Activated T-helper 17 cell treated with anti-CD3 and anti-CD28 coated beads, Interleukin-2, amount 50 U/mL, for 72 hours (primary cell): ENCODE data around the gene ITM2C. TPM values are rescaled to one million over a fixed set of nuclear protein-coding genes. Genes with fewer than 3 reads are reported as not detected.

Experiments
- ATAC-seq: fragments of 150-1000 bp; cut with Tn5 transposase; replicated peaks from 2 replicates; pipeline ENCODE4 v1.10.0; 2021; ENCODE audit warnings: mild to moderate bottlenecking, moderate library complexity
- H3K27ac Mint-ChIP-seq: one replicate; pipeline ENCODE4 v1.8.0; 2022; ENCODE audit warnings: mixed read lengths
- H3K27me3 Mint-ChIP-seq: one replicate; pipeline ENCODE4 v1.8.0; 2022; ENCODE audit warnings: mixed read lengths
- H3K36me3 Mint-ChIP-seq: one replicate; pipeline ENCODE4 v1.8.0; 2022; ENCODE audit warnings: low read depth, mild to moderate bottlenecking, mixed read lengths
- H3K4me1 Mint-ChIP-seq: one replicate; pipeline ENCODE4 v1.8.0; 2022; ENCODE audit warnings: mixed read lengths
- H3K4me3 Mint-ChIP-seq: one replicate; pipeline ENCODE4 v1.8.0; 2022; ENCODE audit warnings: mild to moderate bottlenecking, mixed read lengths
- H3K9me3 Mint-ChIP-seq: one replicate; pipeline ENCODE4 v1.8.0; 2022; ENCODE audit warnings: mixed read lengths
- total RNA-seq, 2 donors: library from RNA; stranded (reverse); gene quantifications; one replicate each; pipeline ENCODE4 v1.2.3, GENCODE V29; 2022

ITM2C gene
- total RNA-seq, 2 donors from 2014 or later: 28.7 to 45.0 TPM

GRCh38 chr2:230924470-230925341 lies 60.0 kb downstream of the ITM2C start, which contains the start of gene GPR55:
GPR55 (minus strand) TSS chr2:230925242; CDS start chr2:230910962, 14,280 bp downstream.
- peaks cover 17% of the 10 kb centered on the region for H3K36me3 Mint-ChIP-seq
- peaks cover 39% of the 10 kb centered on the region for H3K4me1 Mint-ChIP-seq
- H3K9me3 Mint-ChIP-seq: no peaks in the 10 kb centered on the region
- H3K27me3 Mint-ChIP-seq: no peaks in the 10 kb centered on the region
- peak within 1 kb of the TSS; percentile 81 for H3K4me3 Mint-ChIP-seq
- peak within 1 kb of the TSS; percentile 94 for H3K27ac Mint-ChIP-seq
- ATAC-seq: peak; percentile 79

- ATAC-seq: peak; percentile 11
- H3K4me1 Mint-ChIP-seq: peaks cover 33% of the 10 kb centered on the region
- H3K9me3 Mint-ChIP-seq: no peaks in the 10 kb centered on the region
- H3K27ac Mint-ChIP-seq: peak overlapping the region; percentile 94
- H3K36me3 Mint-ChIP-seq: peaks cover 17% of the 10 kb centered on the region
- H3K27me3 Mint-ChIP-seq: no peaks in the 10 kb centered on the region
- H3K4me3 Mint-ChIP-seq: peak overlapping the region; percentile 81
Measured at GRCh38 chr2:230925443-230925878, 60.7 kb downstream of the ITM2C start.

GRCh38 chr2:230925879-230926765 lies 61.4 kb downstream of the ITM2C start:
- peak; percentile 65 for ATAC-seq
- no peaks in the 10 kb centered on the region for H3K9me3 Mint-ChIP-seq
- H3K4me1 Mint-ChIP-seq: peaks cover 31% of the 10 kb centered on the region
- H3K27ac Mint-ChIP-seq: peak overlapping the region; percentile 94
- H3K4me3 Mint-ChIP-seq: peak overlapping the region; percentile 81
- H3K27me3 Mint-ChIP-seq: no peaks in the 10 kb centered on the region
- H3K36me3 Mint-ChIP-seq: peaks cover 17% of the 10 kb centered on the region

- no peak for ATAC-seq
- Mint-ChIP-seq H3K36me3 (peaks cover 16% of the 10 kb centered on the region), H3K27me3 (peaks cover 4% of the 10 kb centered on the region), H3K4me3 (peak overlapping the region; percentile 81), H3K27ac (peak overlapping the region; percentile 76), H3K4me1 (peaks cover 36% of the 10 kb centered on the region), H3K9me3 (no peaks in the 10 kb centered on the region)
Measured at GRCh38 chr2:230927711-230928341, 63.1 kb downstream of the ITM2C start.

Other genes with a start within 250 kb of the ITM2C start
- gene CAB39, start 152.1 kb upstream of the ITM2C start, total RNA-seq: 100 to 1,000 TPM in 1 of 2 donors, 10 to 100 TPM in 1; 93.3 to 137 TPM
- gene GPR55, start 60.3 kb downstream of the ITM2C start, total RNA-seq: 10 to 100 TPM; 11.1 to 19.9 TPM
- 1 to 10 TPM; 2.2 to 2.5 TPM for gene SPATA3, start 131.2 kb downstream of the ITM2C start, total RNA-seq
- gene C2orf72, start 172.6 kb downstream of the ITM2C start, total RNA-seq: 1 to 10 TPM in 1 of 2 donors, under 1 TPM in 1; 0.48 to 3.3 TPM
- 100 to 1,000 TPM in 1 of 2 donors, 10 to 100 TPM in 1; 70.2 to 154 TPM for gene PSMD1, start 191.9 kb downstream of the ITM2C start, total RNA-seq